ENCODE data around the gene MYBBP1A.

GRCh38 chr17:4536742-4537411, 18.3 kb downstream of the MYBBP1A start:
- TF ChIP-seq CTCF (IDR thresholded peaks at IDR 0.05; ENCODE audit: low read length) (no peak), EZH2 (optimal IDR thresholded peaks at IDR 0.05; ENCODE audit: low read depth, low read length) (no peak)

All from MM.1S (cell line).